Measurements from ENCODE around the gene WT1.

GRCh38 chr11:32396331-32396730 is 39.0 kb downstream of the WT1 start:
- no peak for TF ChIP-seq EZH2 (IDR thresholded peaks at IDR 0.05)
- no peak for TF ChIP-seq POLR2AphosphoS5 (IDR thresholded peaks at IDR 0.05; ENCODE audit: borderline replicate concordance, low read depth, low read length)
- no peak for TF ChIP-seq FOXP2 (optimal IDR thresholded peaks at IDR 0.05; ENCODE audit: control extremely low read depth, extremely low read length, insufficient read depth)
